K562 (cell line): ENCODE data around the gene SAE1. TPM values are rescaled to one million over a fixed set of nuclear protein-coding genes. Genes with fewer than 3 reads are reported as not detected.

Experiments used
- NFRKB ChIP-seq: fragments of 450-650 bp; IDR thresholded peaks from 2 replicates; pipeline ENCODE4 v1.6.1; 2016; ENCODE audit warnings: low read depth
- NUFIP1 ChIP-seq: fragments of 450-650 bp; IDR thresholded peaks from 2 replicates; pipeline ENCODE4 v1.6.1; 2018; ENCODE audit not compliant: partially characterized antibody
- POLR2AphosphoS5 ChIP-seq: IDR thresholded peaks from 2 replicates; pipeline ENCODE4 v1.6.1; 2011; ENCODE audit warnings: mild to moderate bottlenecking, low read depth, low read length, moderate library complexity; ENCODE audit not compliant: control insufficient read depth, insufficient read depth
- RBFOX2 ChIP-seq: fragments of 200-400 bp; formaldehyde crosslinking; IDR thresholded peaks from 2 replicates; pipeline ENCODE4 v1.6.1; 2017; ENCODE audit warnings: low read depth, mild to moderate bottlenecking, low read length, moderate library complexity
- ZSCAN32 ChIP-seq: fragments of 450-650 bp; formaldehyde crosslinking; IDR thresholded peaks from 2 replicates; pipeline ENCODE4 v1.4.0; 2020; ENCODE audit warnings: mild to moderate bottlenecking, moderate library complexity
- polyA plus RNA-seq, 8 experiments: library from polyadenylated mRNA; depleted of rRNA in 4 of 8; stranded (reverse) in 5 of 8; unstranded in 3 of 8; fragments of >200 nt; fragmentation: Nextera tagmentation in 2 of 8; fragmentation: Illumina TruSeq in 1 of 8; extraction: Ambion mirVana in 2 of 8; extraction: Trizol in 1 of 8; gene quantifications; 2 replicates each; pipeline versions ENCODE4 v1.2.1 to v1.2.3, GENCODE V29; 2011 to 2014; ENCODE audit warnings: inconsistent platforms in 1 of 8, missing spikeins in 1 of 8
- total RNA-seq, 7 experiments: library from RNA; depleted of rRNA in 6 of 7; stranded (reverse); fragments of >200 nt in 6 of 7; fragmentation: Illumina TruSeq in 2 of 7; extraction: Trizol in 2 of 7; gene quantifications; 2 replicates each; pipeline versions ENCODE4 v1.2.1 to v1.2.3, GENCODE V29; 2011 to 2021; ENCODE audit warnings: low replicate concordance in 1 of 7
- TF ChIP-seq, protein P1 (sequence below), 2 experiments: fragments of 450-650 bp in 1 of 2; sonication (generic) in 1 of 2; formaldehyde crosslinking in 1 of 2; IDR thresholded peaks; 2 replicates each; pipeline versions ENCODE4 v1.7.1 to v1.9.0; 2016 to 2022; ENCODE audit warnings: inconsistent platforms in 1 of 2, mild to moderate bottlenecking in 1 of 2, missing genetic modification reagents in 1 of 2
- TF ChIP-seq, protein P2 (sequence below): sonication (generic); formaldehyde crosslinking; IDR thresholded peaks from 2 replicates; pipeline ENCODE4 v1.9.0; 2022; ENCODE audit warnings: mild to moderate bottlenecking, missing genetic modification reagents

The SAE1 gene
- total and polyA plus RNA-seq, 9 of the 15 experiments (the other 6 are each of a cell fraction or from before 2014, with no cell fraction given): 82.8 to 299 (median 217) TPM

DNA sequence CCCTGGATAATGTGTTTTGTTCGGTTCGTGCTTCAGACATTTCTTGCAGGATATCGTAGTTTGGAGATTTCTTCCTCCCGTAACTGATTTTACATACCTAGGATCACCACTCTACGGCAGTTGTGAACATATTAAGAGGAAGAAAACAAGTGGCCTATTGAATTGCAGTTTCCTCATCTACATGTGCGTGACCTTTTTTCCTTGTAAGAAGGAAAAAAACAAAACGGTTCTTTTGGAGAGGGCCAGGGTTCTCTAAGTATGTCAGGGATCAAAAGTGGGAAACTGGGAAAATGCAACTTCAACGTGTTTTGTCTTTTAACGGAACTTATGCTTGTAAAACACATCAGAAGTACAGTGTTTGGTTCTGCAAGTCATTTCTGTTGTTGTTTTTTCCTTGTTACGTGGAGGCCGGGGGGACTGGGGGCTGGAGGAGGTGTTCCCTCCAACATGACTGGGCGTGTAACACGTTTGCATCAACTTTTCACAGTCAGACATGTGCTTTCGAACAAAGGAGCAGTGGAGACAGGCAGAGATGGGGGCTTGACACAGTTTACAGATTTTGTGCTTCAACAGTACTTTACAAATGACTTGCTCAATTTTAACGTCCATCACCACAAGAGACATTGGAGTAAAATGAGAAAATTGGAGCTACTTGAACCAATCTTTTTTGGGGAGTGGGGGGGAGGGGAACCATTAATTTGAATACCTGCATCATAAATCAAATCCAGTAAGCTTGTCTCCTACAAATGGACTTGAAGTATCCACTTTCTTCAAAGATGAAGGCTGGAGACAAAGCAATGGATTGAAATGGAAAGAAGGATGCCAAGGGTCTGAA, 20.9 kb upstream of the SAE1 start (continued):
- TF ChIP-seq, protein P1, sequence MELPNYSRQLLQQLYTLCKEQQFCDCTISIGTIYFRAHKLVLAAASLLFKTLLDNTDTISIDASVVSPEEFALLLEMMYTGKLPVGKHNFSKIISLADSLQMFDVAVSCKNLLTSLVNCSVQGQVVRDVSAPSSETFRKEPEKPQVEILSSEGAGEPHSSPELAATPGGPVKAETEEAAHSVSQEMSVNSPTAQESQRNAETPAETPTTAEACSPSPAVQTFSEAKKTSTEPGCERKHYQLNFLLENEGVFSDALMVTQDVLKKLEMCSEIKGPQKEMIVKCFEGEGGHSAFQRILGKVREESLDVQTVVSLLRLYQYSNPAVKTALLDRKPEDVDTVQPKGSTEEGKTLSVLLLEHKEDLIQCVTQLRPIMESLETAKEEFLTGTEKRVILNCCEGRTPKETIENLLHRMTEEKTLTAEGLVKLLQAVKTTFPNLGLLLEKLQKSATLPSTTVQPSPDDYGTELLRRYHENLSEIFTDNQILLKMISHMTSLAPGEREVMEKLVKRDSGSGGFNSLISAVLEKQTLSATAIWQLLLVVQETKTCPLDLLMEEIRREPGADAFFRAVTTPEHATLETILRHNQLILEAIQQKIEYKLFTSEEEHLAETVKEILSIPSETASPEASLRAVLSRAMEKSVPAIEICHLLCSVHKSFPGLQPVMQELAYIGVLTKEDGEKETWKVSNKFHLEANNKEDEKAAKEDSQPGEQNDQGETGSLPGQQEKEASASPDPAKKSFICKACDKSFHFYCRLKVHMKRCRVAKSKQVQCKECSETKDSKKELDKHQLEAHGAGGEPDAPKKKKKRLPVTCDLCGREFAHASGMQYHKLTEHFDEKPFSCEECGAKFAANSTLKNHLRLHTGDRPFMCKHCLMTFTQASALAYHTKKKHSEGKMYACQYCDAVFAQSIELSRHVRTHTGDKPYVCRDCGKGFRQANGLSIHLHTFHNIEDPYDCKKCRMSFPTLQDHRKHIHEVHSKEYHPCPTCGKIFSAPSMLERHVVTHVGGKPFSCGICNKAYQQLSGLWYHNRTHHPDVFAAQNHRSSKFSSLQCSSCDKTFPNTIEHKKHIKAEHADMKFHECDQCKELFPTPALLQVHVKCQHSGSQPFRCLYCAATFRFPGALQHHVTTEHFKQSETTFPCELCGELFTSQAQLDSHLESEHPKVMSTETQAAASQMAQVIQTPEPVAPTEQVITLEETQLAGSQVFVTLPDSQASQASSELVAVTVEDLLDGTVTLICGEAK (IDR thresholded peaks at IDR 0.05): 0 out of 2 replicates have a peak, but pooled peaks have one; percentile 22
- TF ChIP-seq, protein P1 (CRISPR knock-in tag; IDR thresholded peaks at IDR 0.05): no peak
- TF ChIP-seq, protein P2, sequence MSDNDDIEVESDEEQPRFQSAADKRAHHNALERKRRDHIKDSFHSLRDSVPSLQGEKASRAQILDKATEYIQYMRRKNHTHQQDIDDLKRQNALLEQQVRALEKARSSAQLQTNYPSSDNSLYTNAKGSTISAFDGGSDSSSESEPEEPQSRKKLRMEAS (CRISPR knock-in tag): peak; percentile 90
- TF ChIP-seq NFRKB (peak; percentile 75), RBFOX2 (peak; percentile 61), ZSCAN32 (CRISPR knock-in tag) (0 out of 2 replicates have a peak, but pooled peaks have one; percentile 42), POLR2AphosphoS5 (peak; percentile 71; the same call in 1 of the 2 replicates), NUFIP1 (peak; percentile 60)
